OCI-LY7 (cell line): Measurements from ENCODE around the gene IFRD1. TPM values are rescaled to one million over a fixed set of nuclear protein-coding genes. Genes with fewer than 3 reads are reported as not detected.

Source experiments
- Bru-seq: library from RNA; stranded (reverse); fragments of 400-500 nt; gene quantifications from one replicate; lab custom pipeline; 2021; lab: Mats Ljungman, UMichigan
- BruChase-seq, 2 experiments: library from RNA; stranded (reverse); fragments of 400-500 nt; gene quantifications; one replicate each; lab custom pipeline; 2021; lab: Mats Ljungman, UMichigan
- BruUV-seq: library from RNA; stranded (reverse); fragments of 400-500 nt; replicated peaks from 2 replicates; lab custom pipeline; 2021; lab: Mats Ljungman, UMichigan
- CTCF ChIA-PET: fragments of 300-600 bp; sonication (Branson Sonifier 250); formaldehyde crosslinking; loops from one replicate; lab custom pipeline; 2022; ENCODE audit warnings: antibody characterized with exemption; ENCODE audit not compliant: unreplicated experiment; lab: Charles Lee
- POLR2A ChIA-PET: fragments of 300-600 bp; sonication (Branson Sonifier 250); formaldehyde crosslinking; loops from one replicate; lab custom pipeline; 2022; ENCODE audit warnings: antibody characterized with exemption; lab: Charles Lee
- DNase-seq: peaks from one replicate; pipeline ENCODE4 v3.0.0-alpha.2; 2015; ENCODE audit warnings: low spot score
- H2AFZ ChIP-seq: fragments of 200-600 bp; sonication (generic), shearing (Covaris generic); 2 replicates; pipeline ENCODE4 v1.6.1; 2014; ENCODE audit warnings: mild to moderate bottlenecking, antibody characterized with exemption, low read length, moderate library complexity
- H3K27ac ChIP-seq: fragments of 200-600 bp; sonication (generic); 2 replicates; pipeline ENCODE4 v1.5.1; 2014; ENCODE audit warnings: mixed run types, low read depth, mild to moderate bottlenecking, moderate library complexity, low read length, inconsistent platforms; ENCODE audit not compliant: poor library complexity, severe bottlenecking
- H3K36me3 ChIP-seq: fragments of 200-600 bp; sonication (generic); 2 replicates; pipeline ENCODE4 v1.6.1; 2014; ENCODE audit warnings: mild to moderate bottlenecking, antibody characterized with exemption, low read length, moderate library complexity, mixed read lengths; ENCODE audit not compliant: insufficient read depth
- H3K4me1 ChIP-seq: fragments of 200-600 bp; sonication (generic); 2 replicates; pipeline ENCODE4 v1.5.1; 2014; ENCODE audit warnings: mild to moderate bottlenecking, low read length; ENCODE audit not compliant: insufficient read depth, poor library complexity, severe bottlenecking
- H3K4me2 ChIP-seq: fragments of 200-600 bp; sonication (generic); 2 replicates; pipeline ENCODE4 v1.6.1; 2014; ENCODE audit warnings: mild to moderate bottlenecking, low read length
- H3K4me3 ChIP-seq: fragments of 200-600 bp; sonication (generic); 2 replicates; pipeline ENCODE4 v1.5.1; 2014; ENCODE audit warnings: mild to moderate bottlenecking, low read depth, low read length; ENCODE audit not compliant: poor library complexity, severe bottlenecking
- H3K79me2 ChIP-seq: fragments of 200-600 bp; sonication (generic); 2 replicates; pipeline ENCODE4 v1.6.1; 2016; ENCODE audit warnings: low read depth, mild to moderate bottlenecking, low read length, moderate library complexity, mixed read lengths; ENCODE audit not compliant: insufficient read depth
- H3K9me2 ChIP-seq: fragments of 200-600 bp; sonication (generic); 2 replicates; pipeline ENCODE4 v1.6.1; 2016; ENCODE audit warnings: mild to moderate bottlenecking, low read length, mixed read lengths; ENCODE audit not compliant: insufficient read depth
- H3K9me3 ChIP-seq: fragments of 200-600 bp; sonication (generic); 2 replicates; pipeline ENCODE4 v1.6.1; 2014; ENCODE audit warnings: mild to moderate bottlenecking, mixed run types, low read length, mixed read lengths
- H4K20me1 ChIP-seq: fragments of 200-600 bp; sonication (generic); 2 replicates; pipeline ENCODE4 v1.6.1; 2014; ENCODE audit warnings: mild to moderate bottlenecking, antibody characterized with exemption, low read length, moderate library complexity, mixed read lengths; ENCODE audit not compliant: insufficient read depth
- EZH2phosphoT487 ChIP-seq: fragments of 200-600 bp; sonication (generic); IDR thresholded peaks from 2 replicates; pipeline ENCODE4 v1.6.1; 2018; ENCODE audit warnings: low read depth, borderline replicate concordance, mild to moderate bottlenecking, mixed run types, antibody characterized with exemption, low read length, moderate library complexity, mixed read lengths
- intact Hi-C: fragments of 100-400 bp; cut with micrococcal nuclease; formaldehyde crosslinking; loops from one replicate; pipeline ENCODE4 v1.10.0; 2022; ENCODE audit not compliant: unreplicated experiment
- long read RNA-seq: library from polyadenylated mRNA; stranded (forward); transcript quantifications from one replicate; pipeline ENCODE4 v2.0.0, GENCODE V29; 2022
- total RNA-seq, 2 experiments: library from RNA; depleted of rRNA in 1 of 2; stranded (reverse); fragments of >200 nt in 1 of 2; shearing (Covaris generic) in 1 of 2; gene quantifications; 2 replicates each; pipeline ENCODE4 v1.2.3, GENCODE V29; 2014 to 2022
- TF ChIP-seq, protein P1 (sequence below): fragments of 200-600 bp; sonication (generic); conservative IDR thresholded peaks from 2 replicates; pipeline ENCODE4 v1.5.1; 2014; ENCODE audit warnings: mild to moderate bottlenecking, antibody characterized with exemption, low read length, moderate library complexity, mixed read lengths

The IFRD1 gene, protein sequence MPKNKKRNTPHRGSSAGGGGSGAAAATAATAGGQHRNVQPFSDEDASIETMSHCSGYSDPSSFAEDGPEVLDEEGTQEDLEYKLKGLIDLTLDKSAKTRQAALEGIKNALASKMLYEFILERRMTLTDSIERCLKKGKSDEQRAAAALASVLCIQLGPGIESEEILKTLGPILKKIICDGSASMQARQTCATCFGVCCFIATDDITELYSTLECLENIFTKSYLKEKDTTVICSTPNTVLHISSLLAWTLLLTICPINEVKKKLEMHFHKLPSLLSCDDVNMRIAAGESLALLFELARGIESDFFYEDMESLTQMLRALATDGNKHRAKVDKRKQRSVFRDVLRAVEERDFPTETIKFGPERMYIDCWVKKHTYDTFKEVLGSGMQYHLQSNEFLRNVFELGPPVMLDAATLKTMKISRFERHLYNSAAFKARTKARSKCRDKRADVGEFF
- 49.1 and 54.9 TPM in 2 replicates for total RNA-seq (2014; rRNA removed; shearing (Covaris generic))
- total RNA-seq (2022) = 65.6 and 82.2 TPM in 2 replicates
- percentile 85 among the genes with signal in this experiment for Bru-seq, nascent RNA
- percentile 71 among the genes with signal in this experiment for BruChase-seq, experiment 1, labeled RNA remaining after a 6-hour chase
- percentile 78 among the genes with signal in this experiment for BruChase-seq, experiment 2, labeled RNA remaining after a 2-hour chase
- long read RNA-seq, transcript IFRD1-202 (12 exons, 2,290 nt) = major isoform, 97 of 111 reads
- long read RNA-seq, partial matches to known transcripts = 3 of 111 reads
- long read RNA-seq, other reads (novel, unspliced or antisense) = 10 of 111 reads

DNA sequence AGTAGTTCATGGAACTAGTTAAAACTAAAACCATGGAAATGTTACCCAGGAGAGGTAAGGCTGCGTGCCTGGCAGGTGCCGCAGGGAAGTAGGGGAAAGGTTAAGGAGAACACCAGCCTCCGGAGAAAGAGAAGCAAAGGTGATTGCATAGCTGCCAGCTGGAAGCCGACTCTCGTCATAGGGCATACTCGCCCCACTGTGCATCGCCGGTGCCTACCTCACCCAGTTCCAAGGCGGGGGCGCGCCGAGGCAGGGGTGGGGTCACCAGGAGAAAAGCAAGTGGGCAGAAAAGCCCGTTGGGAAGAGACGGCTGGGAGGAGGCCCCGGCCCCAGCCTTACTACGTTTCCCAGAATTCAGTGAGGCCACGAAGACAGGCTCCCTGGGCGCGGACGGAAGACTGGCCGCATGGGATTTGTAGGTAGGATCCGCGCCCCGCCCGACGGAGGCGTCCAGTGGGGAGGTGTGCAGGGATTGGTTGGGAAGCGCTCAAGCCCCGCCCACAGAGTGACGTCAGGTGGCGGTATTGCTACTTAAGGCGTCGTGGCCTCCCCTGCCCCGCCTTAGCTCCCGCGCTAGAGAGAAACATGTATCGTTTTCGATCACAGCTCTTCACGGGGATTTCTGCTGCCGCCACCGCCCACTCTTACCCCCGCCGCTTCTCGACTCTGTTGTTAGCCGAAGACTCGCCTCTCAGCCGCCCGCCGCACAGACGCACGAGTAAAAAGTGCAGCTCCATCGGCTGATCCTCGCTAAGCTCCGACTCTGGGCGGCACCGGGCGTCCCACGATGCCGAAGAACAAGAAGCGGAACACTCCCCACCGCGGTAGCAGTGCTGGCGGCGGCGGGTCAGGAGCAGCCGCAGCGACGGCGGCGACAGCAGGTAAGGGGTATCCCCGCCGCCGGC, at the start of gene IFRD1:
TSS of gene IFRD1 (plus strand) at position 559 of the 905 bp plus-strand sequence. CDS start at position 788, 229 bp downstream.
- DNase-seq = peak; percentile 97
- BruUV-seq = no TSS peak
- TF ChIP-seq, protein P1, sequence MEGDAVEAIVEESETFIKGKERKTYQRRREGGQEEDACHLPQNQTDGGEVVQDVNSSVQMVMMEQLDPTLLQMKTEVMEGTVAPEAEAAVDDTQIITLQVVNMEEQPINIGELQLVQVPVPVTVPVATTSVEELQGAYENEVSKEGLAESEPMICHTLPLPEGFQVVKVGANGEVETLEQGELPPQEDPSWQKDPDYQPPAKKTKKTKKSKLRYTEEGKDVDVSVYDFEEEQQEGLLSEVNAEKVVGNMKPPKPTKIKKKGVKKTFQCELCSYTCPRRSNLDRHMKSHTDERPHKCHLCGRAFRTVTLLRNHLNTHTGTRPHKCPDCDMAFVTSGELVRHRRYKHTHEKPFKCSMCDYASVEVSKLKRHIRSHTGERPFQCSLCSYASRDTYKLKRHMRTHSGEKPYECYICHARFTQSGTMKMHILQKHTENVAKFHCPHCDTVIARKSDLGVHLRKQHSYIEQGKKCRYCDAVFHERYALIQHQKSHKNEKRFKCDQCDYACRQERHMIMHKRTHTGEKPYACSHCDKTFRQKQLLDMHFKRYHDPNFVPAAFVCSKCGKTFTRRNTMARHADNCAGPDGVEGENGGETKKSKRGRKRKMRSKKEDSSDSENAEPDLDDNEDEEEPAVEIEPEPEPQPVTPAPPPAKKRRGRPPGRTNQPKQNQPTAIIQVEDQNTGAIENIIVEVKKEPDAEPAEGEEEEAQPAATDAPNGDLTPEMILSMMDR = no peak
- TF ChIP-seq EZH2phosphoT487 = no peak
- POLR2A ChIA-PET = interaction anchor here (0.6 to 5.2 kb wide), 18 partner anchors 8 to 923 kb away, joined by 3 to 81 read pairs (median 4); partner anchors contain the start of genes DOCK4, TMEM168 and ZNF277
- intact Hi-C loops = loop anchor here (1.0 to 10.0 kb wide), 4 partner anchors 28 to 695 kb away; partner anchors contain the start of genes DOCK4 and ZNF277
- H3K9me2 ChIP-seq = no peaks in the 10 kb centered on the region
- H3K9me3 ChIP-seq = no peaks in the 10 kb centered on the region
- H4K20me1 ChIP-seq = peaks cover 26% of the 10 kb centered on the region
- H3K4me1 ChIP-seq = peaks cover 20% of the 10 kb centered on the region
- CTCF ChIA-PET = interaction anchor here (0.9 kb wide), 1 partner anchor 9 kb away, joined by 3 read pairs; no protein-coding TSS in a partner anchor
- H3K4me2 ChIP-seq = peak within 1 kb of the TSS; percentile 98
- H3K27ac ChIP-seq = peak within 1 kb of the TSS; percentile 74
- peaks cover 44% of the 10 kb centered on the region for H3K79me2 ChIP-seq
- peaks cover 18% of the 10 kb centered on the region; the same call in 1 of the 2 replicates for H3K36me3 ChIP-seq
- peak within 1 kb of the TSS; percentile 96 for H2AFZ ChIP-seq
- H3K4me3 ChIP-seq = peak within 1 kb of the TSS; percentile 95

DNA sequence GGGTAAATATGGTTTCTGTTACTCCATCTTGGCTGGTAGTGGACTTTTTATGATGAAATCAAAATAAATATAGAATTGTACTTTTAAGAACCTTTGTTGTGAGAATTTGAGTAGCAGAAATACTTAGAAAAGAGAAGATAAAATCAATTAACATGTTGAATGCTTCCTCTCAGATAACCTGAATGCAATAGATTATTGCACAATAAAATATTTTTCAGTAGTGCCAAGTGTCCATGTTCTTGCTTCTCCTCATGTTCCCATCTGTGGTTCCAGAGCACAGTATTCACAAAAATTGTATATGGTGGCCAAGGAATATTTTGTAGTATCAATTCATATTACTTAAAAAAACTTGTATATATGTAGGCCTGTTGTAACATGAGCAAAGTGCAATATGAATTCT, 45.9 kb upstream of the IFRD1 start:
- Histone ChIP-seq H4K20me1 (no peaks in the 10 kb centered on the region), H2AFZ (no peak overlapping the region), H3K9me2 (no peaks in the 10 kb centered on the region), H3K79me2 (no peaks in the 10 kb centered on the region), H3K4me2 (no peak overlapping the region), H3K4me3 (no peak overlapping the region), H3K4me1 (no peaks in the 10 kb centered on the region), H3K27ac (no peak overlapping the region), H3K9me3 (no peaks in the 10 kb centered on the region), H3K36me3 (no peaks in the 10 kb centered on the region)
- ChIA-PET CTCF (no interaction called here), POLR2A (interaction anchor here (0.6 kb wide), 1 partner anchor 308 kb away, joined by 4 read pairs; no protein-coding TSS in a partner anchor)
- DNase-seq = no peak
- no TSS peak for BruUV-seq
- TF ChIP-seq, protein P1 = no peak
- TF ChIP-seq EZH2phosphoT487 = no peak
- intact Hi-C loops = no loop called here
